ENCODE data around the gene DBT.

DNA sequence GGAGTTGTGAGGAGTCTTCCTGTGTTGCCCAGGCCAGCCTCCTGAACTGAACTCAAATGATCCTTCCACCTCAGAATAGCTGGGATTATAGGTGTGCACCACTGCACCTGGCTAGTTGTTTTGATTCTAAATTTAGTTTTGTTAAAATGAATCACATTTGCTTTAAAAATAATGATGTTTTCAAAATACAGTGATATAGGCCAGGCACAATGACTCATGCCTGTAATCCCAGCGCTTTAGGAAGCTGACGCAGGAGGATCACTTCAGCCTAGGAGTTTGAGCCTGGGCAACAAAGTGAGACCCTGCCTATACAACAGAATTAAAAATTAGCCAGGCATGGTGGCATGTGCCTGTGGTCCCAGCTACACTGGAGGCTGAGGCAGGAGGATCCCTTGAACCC is 40.7 kb upstream of the DBT start:
- no peak for TF ChIP-seq POLR2A (IDR thresholded peaks at IDR 0.05; ENCODE audit: low read depth, low read length)
- no peak for TF ChIP-seq POLR2AphosphoS5 (IDR thresholded peaks at IDR 0.05; ENCODE audit: low read depth, low read length)
- TF ChIP-seq TAF1 (IDR thresholded peaks at IDR 0.05; ENCODE audit: borderline replicate concordance, low read depth, low read length), result no peak
